NCI-H1417 (cell line): ENCODE results near the gene ARMH4.

ENCODE experiments used
- DNase-seq, 3 experiments: peaks; one replicate each; lab custom pipeline; 2025; lab: John Stamatoyannopoulos, UW

The ARMH4 gene

GRCh38 chr14:58048219-58048618 lies 103.8 kb downstream of the ARMH4 start:
- no peak for DNase-seq

- no peak for DNase-seq
These were observed 124.1 kb downstream of the ARMH4 start for GRCh38 chr14:58027904-58028303.

- no peak for DNase-seq
These were observed 125.0 kb downstream of the ARMH4 start for GRCh38 chr14:58026967-58027366.

GRCh38 chr14:58026219-58026618 lies 125.8 kb downstream of the ARMH4 start:
- no peak for DNase-seq

GRCh38 chr14:58014778-58015177 lies 137.2 kb downstream of the ARMH4 start:
- no peak for DNase-seq

GRCh38 chr14:58002618-58003017 lies 149.4 kb downstream of the ARMH4 start:
- no peak for DNase-seq

- no peak for DNase-seq
These were observed 152.0 kb downstream of the ARMH4 start for GRCh38 chr14:57999979-58000378.

- DNase-seq: no peak
These were observed 152.5 kb downstream of the ARMH4 start for GRCh38 chr14:57999471-57999870.

GRCh38 chr14:57998766-57999165 lies 153.2 kb downstream of the ARMH4 start:
- DNase-seq: no peak

- DNase-seq: no peak
These were observed 160.7 kb downstream of the ARMH4 start for GRCh38 chr14:57991353-57991752.

- no peak for DNase-seq
These were observed 163.6 kb downstream of the ARMH4 start for GRCh38 chr14:57988445-57988844.

- DNase-seq: no peak
These were observed 164.3 kb downstream of the ARMH4 start for GRCh38 chr14:57987596-57988300.

GRCh38 chr14:57987051-57987450 lies 165.0 kb downstream of the ARMH4 start:
- DNase-seq: no peak

GRCh38 chr14:57982804-57983634 lies 169.0 kb downstream of the ARMH4 start:
- peak; percentile 80 to 93 (median 91) for DNase-seq

- peak in 2 of 3 experiments; percentile 28 to 52 for DNase-seq
These were observed 170.0 kb downstream of the ARMH4 start for GRCh38 chr14:57981817-57982560.

GRCh38 chr14:57979376-57980048 lies 172.5 kb downstream of the ARMH4 start:
- DNase-seq: no peak

- no peak for DNase-seq
These were observed 175.3 kb downstream of the ARMH4 start for GRCh38 chr14:57976701-57977100.

GRCh38 chr14:57974896-57975295 lies 177.1 kb downstream of the ARMH4 start:
- DNase-seq: peak in 1 of 3 experiments; percentile 22

- no peak for DNase-seq
These were observed 181.4 kb downstream of the ARMH4 start for GRCh38 chr14:57970594-57970993.

GRCh38 chr14:57970175-57970574 lies 181.8 kb downstream of the ARMH4 start:
- DNase-seq: no peak

GRCh38 chr14:57963071-57963470 lies 188.9 kb downstream of the ARMH4 start:
- DNase-seq: no peak
